Islet of Langerhans (tissue), 1 donor: ENCODE results near the gene CCDC92.

ENCODE experiments used
- FAIRE-seq: peaks from one replicate; lab custom pipeline; 2011; peaks lifted over from hg19 to GRCh38; lab: Jason Lieb, UNC

CCDC92 gene

DNA sequence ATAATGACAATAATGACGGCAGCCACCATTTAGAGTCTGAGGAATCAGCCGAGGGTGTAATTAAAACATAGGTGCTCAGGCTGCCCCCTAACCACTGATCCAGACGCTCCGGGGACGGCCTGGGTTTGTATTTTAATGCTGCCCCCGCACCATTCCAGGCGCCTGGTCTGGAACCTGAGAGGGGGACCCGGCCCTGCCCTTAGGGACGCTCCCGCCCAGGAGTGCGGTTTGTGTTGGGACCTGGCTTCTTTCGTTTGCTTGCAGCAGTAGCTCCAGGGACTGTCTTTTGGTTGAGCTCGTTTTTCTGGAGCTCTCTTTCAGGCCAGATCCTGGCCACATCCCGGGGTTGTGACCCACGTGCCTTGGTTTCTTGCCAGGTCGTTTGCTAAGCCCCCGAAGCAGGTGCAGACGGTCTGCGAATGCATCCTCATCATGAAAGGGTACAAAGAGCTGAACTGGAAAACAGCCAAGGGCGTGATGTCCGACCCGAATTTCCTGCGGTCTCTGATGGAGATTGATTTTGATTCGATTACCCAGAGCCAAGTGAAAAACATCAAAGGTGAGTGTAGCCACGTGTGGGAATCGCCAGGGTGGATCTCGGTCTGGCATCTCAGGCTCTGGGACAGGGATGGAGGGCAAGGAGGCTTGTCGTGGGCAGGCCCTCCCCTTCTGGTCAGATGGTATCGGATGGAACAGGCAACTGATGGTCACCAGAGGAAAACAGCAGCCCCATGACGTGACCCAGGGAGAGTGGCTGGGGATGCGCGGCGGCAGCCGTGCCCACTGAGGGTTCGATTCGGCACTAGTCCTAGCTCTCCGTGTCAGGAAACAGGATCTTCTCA is 63.5 kb downstream of the CCDC92 start:
- no peak for FAIRE-seq

- no peak for FAIRE-seq
Observed at GRCh38 chr12:123907726-123908476, 64.7 kb downstream of the CCDC92 start.

DNA sequence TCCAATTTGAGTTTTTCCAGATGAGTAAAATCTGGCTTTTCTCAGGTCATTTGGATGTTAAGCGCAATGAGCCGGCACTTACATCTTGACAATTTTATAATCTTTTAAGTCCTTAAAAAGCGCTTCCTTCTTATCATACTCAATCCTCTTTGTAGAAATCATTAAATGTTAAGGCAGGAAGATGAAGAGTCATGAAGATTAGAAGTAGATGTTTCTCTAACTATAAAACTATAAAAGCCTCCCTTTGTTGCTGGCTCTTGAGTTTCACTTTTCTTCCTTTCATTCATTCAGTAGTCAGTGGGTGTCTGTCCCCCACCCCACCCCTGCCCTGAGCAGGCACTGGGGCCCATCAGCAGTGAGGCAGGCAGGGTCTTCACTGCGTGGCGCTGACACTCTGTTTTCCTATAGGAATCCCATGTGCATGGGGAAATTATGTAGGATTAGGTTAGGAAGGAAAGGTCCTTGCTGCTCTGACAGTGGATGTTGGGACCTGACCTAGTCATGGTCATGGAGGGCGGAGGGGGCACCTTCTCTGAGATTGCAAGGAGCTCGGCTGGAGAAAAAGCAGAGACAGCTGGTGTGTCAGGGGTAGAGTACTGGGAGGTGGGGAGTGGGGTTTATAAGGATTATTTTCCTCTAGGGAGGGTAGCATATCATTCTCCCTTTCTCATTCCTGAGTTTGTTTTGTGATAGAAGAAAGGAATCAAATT is 65.8 kb downstream of the CCDC92 start:
- FAIRE-seq: no peak

DNA sequence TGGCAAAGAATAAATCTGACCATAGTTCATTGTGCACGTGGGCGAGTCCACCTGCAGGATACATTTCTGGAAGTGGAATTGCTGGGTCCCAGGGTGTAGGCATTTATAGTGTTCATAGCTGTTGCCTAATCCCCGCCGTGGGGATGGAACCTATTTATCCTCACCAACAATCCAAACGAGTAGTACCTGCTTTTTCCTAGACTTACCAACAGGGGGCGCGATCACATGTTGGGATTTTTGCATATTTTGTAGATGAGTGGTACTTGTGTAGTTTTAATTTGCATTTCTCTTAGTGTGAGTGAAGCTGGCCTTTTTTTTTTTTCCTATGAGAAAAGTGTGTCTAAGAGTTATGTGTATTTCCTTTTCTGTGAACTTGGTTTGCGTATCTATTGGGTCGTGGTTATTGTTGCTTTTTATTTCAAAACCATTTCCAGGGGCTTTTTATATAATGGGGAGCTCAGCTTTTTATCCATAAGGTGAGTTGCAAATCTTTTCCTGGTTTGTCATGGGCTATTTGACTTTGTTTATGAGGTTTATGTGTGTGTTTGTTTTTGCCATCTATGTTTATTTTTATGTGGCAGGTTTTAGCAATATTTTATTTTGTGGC is 67.2 kb downstream of the CCDC92 start:
- FAIRE-seq: peak; percentile 9

DNA sequence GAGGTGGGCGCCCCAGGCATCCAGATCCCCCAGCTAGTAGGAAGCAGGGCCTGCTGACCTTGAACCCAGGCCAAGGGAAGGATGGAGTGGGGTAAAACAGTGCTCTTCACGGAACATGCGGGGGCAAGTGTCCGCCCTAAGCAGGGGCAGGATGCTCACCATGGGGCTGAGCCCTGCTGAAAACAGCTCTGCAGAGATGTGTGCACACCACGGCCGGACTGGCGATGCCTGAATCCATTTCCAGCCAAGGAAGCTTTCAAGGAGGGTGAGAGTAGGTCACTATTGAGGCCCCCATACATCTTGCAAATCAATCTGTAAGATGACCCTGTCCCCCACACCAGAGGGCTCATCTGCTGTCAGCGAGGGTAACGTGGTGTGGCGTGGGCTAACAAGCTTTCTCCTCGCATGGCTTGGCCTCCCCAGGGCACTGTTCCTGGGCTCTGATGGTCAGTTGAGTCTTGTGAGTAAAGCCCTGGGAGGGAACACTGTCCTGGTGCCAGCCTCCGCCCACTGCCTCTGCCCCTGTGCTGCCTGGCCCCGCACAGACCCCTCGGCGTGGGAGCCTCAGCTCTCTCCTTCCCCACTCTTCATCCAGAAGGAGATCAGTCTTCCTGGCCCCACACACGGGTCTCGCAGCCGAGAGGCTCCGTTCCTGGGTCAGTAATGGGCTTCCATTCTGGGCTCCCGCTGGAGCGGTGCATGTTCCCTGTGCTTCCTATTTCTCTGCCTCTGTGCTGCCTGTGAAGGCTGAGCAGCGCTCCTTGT is 69.1 kb downstream of the CCDC92 start:
- FAIRE-seq: no peak

GRCh38 chr12:123902821-123903220 is 69.8 kb downstream of the CCDC92 start:
- FAIRE-seq: no peak

DNA sequence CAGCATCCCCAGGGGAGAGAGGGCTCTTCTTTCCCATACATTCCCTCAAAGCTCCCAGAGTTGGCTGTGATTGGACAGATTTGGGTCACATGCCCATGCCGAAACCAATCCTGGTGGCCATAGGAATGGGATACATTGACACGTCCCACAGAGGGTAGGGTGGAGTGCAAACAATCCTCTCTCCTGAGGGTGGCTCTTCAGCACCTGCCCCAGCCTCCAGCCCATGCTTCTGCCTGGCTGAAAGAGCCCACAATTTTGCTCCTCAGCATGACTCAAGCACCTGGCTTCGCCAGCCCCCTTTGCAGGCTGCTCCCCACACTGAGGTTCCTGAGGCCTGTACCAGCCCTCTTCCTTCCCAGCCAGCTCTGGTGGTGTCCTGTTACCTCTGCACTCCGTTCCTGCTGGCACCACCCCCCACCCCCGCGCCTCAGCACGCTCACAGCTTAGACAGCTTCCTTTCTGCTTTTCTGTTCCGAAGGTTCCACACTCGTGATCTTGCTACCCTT is 71.7 kb downstream of the CCDC92 start:
- FAIRE-seq: no peak

DNA sequence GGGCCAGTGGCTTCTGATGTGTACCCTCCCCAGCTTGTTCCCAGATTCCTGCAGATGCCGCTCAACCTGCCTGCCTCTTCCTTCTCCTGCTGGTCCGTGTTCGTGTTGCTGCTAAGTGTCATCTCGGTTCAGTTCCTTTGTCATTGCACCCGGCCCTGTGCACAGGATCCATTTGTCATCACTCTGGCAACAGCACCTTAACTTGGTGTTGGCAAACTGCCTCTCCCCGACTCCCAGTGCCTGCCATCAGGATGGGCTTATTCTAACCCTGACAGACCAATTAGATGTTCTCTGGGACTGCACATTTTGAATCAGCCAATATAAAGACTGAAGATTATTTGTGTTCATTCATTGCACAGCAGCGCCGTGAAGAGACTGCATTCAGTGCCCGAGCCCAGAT is 73.3 kb downstream of the CCDC92 start:
- no peak for FAIRE-seq

DNA sequence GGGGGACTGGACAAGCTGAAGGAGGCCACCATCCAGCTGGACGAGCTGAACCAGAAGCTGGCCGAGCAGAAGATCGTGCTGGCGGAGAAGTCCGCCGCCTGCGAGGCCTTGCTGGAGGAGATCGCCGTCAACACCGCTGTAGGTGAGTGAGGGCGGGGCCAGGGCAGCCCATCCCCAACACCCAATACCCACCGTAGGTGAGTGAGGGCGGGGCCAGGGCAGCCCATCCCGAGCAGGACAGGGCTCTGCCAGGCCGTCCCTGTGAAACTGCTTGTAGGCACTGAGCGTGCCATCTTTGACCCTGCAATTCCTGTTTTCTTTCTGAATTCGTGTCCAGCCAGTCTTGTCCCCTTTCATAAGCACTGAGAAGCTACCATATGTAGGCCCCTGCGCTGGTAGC is 74.0 kb downstream of the CCDC92 start:
- no peak for FAIRE-seq

- no peak for FAIRE-seq
Observed at GRCh38 chr12:123897221-123897620, 75.4 kb downstream of the CCDC92 start.

GRCh38 chr12:123896767-123897166 is 75.9 kb downstream of the CCDC92 start:
- FAIRE-seq: no peak

GRCh38 chr12:123895451-123895850 is 77.2 kb downstream of the CCDC92 start:
- FAIRE-seq: no peak

- FAIRE-seq: no peak
Observed at GRCh38 chr12:123894823-123895345, 77.7 kb downstream of the CCDC92 start.

GRCh38 chr12:123893276-123893675 is 79.4 kb downstream of the CCDC92 start:
- no peak for FAIRE-seq

- no peak for FAIRE-seq
Observed at GRCh38 chr12:123892853-123893252, 79.8 kb downstream of the CCDC92 start.

GRCh38 chr12:123892180-123892559 is 80.5 kb downstream of the CCDC92 start:
- FAIRE-seq: no peak

DNA sequence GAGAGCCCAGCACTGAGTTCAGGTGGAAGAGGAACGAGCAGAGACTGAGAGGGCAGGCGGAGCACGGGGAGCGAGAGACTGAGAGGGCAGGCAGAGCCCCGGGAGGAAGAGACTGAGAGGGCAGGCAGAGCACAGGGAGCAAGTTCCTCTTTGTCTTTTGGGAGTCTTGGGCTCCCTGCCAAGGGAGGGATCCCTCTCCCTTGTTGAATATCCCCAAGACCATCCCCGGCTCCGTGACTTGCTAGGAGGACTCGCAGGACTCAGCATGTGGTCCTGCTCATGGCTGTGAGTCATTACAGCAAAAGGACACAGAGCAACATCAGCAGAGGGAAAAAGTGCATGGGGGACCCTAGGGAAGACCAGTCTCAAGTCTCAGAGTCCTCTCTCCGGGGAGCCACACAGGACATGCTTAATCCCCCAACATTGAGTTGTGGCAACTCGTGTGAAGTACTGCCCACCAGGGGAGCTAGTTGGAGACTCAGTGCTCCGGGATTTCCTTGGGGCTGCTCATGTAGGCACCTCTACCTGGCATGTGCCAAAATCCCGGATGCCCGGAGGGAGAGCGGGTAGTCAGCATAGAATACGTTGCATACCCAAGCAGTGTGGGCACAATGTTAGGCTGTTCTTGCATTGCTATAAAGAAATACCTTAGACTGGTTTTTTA is 81.0 kb downstream of the CCDC92 start:
- FAIRE-seq: no peak

GRCh38 chr12:123891011-123891410 is 81.6 kb downstream of the CCDC92 start:
- no peak for FAIRE-seq

DNA sequence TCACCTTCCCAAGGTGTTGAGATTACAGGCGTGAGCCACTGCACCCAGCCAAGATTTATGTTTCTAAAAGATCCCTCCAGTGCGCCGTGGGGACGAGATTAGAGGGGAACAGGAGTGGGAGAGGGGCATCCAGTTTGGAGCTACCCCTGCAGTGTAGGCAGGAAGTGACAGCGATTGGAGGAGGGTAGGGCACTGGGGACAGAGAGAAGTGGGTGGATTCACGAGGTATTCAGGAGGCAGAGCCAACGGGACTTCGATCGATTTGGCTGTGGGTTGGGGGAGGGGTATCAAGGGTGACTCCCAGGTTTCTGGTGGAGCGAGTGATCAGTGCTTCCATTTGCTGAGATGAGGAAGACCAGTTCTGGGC is 82.1 kb downstream of the CCDC92 start:
- no peak for FAIRE-seq

GRCh38 chr12:123889848-123890535 is 82.6 kb downstream of the CCDC92 start:
- no peak for FAIRE-seq
